Measurements from ENCODE around the gene REL.
"Not testable (repeated sequence)": the region's sequence is repeated elsewhere in the genome, so short reads cannot be mapped to it uniquely, and the experiment has no call there.

REL gene

DNA sequence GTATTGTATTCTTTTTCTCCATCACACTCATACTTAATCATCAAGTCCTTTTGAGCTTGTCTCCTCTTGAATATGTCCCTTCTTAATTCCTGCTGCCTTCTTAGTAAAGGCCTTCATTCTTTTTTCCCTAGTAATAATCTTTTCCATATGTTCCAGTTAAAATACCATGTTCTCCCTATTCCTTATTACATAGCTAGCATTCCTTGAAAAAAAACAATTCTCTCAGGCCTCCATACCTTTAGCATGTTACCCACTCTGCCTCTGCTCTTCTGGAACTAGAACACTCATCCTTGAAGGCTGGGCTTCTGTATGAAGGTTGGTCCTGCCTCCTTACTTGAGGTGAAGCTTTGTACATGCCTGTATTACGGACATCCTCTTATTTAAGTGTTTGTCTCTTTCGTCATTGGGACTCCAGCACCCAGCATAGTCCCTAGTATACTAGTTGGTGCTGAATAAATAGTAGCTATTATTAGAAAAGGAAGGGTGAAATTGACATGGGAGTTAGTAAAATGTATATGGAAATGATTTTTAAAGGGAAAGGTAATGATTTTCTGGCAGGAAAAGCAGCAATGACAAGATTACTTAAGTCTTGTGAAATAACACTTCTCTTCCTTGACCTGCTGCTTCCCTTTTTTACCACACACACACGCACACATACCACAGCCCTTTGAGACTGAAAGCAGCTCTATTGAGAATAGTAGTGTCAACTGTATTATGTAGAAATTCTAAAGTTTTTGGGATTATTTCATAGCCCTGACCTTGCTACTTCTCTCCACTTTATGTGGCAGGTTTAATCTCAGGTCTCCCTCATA is 45.6 kb downstream of the REL start:
- no peak for DNase-seq

DNA sequence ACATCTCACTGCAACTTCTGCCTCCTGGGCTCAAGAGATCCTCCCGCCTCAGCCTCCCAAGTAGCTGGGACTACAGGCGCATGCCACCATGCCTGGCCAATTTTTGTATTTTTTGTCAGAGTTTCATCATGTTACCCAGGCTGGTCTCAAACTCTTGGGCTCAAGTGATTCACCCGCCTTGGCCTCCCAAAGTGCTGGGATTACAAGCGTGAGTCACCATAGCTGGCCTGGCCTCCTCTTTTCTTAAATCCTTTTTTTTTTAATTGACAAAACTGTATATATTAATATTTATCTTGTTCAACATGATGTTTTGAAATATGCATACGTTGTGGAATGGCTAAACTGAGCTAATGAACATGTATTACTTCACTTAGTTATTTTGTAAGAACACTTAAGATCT is 50.7 kb downstream of the REL start:
- not testable (repeated sequence) for DNase-seq

DNA sequence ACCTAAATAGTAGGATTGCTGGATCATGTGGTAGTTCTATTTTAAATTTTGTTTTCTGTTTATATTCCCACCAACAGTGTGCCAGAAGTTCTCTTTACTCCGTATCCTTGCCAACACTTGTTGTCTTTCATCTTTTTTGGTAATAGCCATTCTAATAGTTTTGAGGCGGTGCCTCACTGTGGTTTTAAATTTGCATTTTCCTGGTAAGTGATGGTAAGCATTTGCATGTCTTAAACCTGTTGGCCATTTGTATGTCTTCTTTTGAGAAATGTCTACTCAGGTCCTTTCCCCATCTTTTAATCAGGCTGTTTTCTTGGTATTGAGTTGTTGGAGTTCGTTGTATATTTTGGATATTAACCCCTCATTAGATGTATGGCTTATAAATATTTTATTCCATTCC is 51.6 kb downstream of the REL start:
- DNase-seq: no peak

- peak; percentile 74 for DNase-seq
Observed at GRCh38 chr2:60934165-60934722, 52.9 kb downstream of the REL start.

- peak; percentile 88 for DNase-seq
Observed at GRCh38 chr2:60936757-60937156, 55.4 kb downstream of the REL start.

DNA sequence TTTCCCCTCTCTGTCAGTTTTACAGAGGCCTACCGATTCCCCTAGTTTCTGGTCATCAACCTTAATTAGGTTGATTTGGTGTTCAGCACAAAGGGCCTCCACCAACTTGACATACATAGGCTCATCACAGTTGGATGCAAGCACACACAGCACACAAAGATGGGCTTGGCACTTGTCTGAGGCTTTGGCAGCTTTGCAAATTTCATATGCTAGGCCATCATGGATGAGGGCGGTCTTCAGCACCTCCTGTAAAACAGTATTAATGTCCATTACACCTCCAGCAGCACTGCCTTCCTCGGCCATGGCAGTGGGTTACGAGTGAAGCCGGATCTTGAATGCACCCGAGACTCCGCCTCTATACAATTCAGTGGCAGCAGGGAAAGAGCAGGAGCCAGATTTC is 56.9 kb downstream of the REL start:
- peak; percentile 40 for DNase-seq

DNA sequence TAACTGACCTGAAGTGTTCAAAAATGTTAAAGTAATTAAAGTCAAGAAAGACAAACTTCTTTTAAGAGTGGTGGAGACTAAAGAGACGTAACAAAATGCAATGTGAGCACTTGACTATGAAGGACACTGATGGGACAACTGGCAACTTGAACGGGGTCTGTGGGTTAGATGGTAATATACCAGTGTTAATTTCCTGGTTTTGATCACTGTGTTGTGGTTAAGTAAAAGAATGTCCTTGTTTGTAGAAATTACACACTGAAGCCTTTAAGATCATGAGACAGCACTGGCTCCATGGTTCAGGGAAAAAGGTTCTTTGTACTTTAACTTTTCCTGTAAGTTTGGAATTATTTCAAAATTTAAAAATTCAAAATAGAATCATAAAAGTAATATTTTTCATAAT is 58.2 kb downstream of the REL start:
- no peak for DNase-seq

- DNase-seq: peak; percentile 87
Observed at GRCh38 chr2:60945341-60945740, 64.0 kb downstream of the REL start.

- DNase-seq: no peak
Observed at GRCh38 chr2:60947056-60947455, 65.7 kb downstream of the REL start.

DNA sequence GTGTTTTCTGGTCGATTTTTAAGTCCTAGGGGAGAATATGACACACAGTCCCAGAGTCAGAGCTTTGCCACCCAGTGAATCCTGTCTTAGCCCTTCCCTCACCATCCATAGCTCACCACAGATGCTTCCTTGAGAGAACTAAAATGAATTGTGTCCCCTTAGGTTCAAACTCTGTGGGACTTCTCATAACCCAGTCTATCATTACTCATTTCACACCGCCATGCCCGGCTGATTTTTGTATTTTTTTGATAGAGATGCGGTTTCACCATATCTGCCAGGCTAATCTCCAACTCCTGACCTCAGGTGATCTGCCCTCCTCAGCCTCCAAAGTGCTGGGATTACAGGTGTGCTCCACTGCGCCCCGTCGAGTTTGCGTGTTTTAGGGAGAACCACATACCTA is 66.8 kb downstream of the REL start:
- no peak for DNase-seq

GRCh38 chr2:60948926-60949579 is 67.7 kb downstream of the REL start:
- no peak for DNase-seq

DNA sequence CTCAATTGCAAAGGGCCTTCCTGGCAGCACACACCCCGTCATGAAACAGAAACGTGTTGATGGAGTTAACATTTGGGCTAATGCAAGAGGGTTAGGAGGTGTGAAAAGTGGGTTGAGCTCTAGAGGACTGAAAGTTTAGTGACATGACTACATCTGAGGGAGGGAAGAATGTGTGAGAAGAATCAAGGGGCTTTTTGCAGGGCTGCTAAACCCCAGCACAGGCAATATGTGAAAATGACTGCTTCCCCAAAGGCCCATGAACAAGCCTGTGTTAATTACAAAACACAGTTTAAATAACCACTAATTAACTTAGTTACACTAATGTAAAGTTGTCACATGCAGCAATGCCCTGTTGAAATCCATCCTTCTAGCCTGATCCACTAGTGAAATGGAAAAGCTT is 72.8 kb downstream of the REL start:
- no peak for DNase-seq

DNA sequence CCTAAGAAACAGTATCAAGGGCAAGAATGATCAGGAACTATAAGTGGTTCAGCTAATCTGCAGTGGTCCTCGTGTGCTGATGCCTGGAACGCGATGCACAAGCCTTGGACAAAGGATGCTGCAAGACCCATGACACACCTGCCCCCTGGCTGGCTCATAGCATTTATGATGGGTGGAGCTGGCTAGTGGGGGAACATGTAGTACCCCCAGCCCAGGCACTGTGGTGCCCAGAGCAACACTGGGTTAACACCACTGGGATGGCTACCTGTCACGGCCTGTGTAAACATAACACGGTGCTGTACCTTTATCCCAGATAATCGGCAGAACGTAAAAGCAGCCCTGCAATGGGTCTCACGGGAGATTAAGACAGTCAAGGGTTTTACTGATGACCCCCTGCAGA is 75.8 kb downstream of the REL start:
- DNase-seq: no peak

- no peak for DNase-seq
Observed at GRCh38 chr2:60957643-60958042, 76.3 kb downstream of the REL start.

DNA sequence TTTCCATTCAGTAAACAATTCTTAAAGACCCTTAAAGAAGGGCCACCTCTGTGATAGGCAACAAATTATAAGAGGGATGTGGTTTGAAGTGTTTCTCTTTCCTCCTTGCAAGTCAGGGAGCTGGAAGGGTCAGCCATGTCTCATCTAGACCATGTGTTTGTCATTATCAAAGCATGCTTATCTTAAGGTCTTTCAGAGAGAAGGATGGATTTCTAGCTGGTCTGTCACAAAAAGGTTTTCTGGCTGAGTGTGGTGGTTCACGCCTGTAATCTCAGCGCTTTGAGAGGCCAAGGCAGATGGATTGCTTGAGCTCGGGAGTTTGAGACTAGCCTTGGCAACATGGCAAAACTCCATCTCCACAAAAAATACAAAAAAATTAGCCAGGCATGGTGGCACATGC is 77.0 kb downstream of the REL start:
- DNase-seq: no peak

GRCh38 chr2:60958800-60959199 is 77.4 kb downstream of the REL start:
- DNase-seq: no peak

- DNase-seq: no peak
Observed at GRCh38 chr2:60959501-60959900, 78.1 kb downstream of the REL start.

GRCh38 chr2:60960706-60961105 is 79.3 kb downstream of the REL start:
- no peak for DNase-seq

- DNase-seq: no peak
Observed at GRCh38 chr2:60961457-60961856, 80.1 kb downstream of the REL start.

GRCh38 chr2:60962528-60962927 is 81.2 kb downstream of the REL start:
- DNase-seq: no peak

GRCh38 chr2:60963190-60963589 is 81.8 kb downstream of the REL start:
- no peak for DNase-seq

GRCh38 chr2:60964651-60965498 is 83.5 kb downstream of the REL start:
- DNase-seq: no peak

DNA sequence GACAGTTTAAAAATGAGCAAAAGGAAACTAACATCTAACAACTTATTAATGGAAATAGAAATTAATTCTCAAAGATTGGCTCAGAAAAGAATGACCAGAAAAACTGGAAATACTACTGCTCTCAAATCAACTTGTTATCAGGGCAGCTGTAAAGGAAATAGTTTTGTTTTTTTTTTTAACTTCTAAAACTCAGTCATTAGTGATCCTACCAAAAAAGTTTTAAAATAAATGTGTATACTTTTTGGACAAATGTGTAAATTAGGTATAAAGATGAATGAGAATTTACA is 84.1 kb downstream of the REL start:
- DNase-seq: no peak
